ENCODE measurements around the gene SPATC1L.
"Not testable (repeated sequence)": the region's sequence is repeated elsewhere in the genome, so short reads cannot be mapped to it uniquely, and the experiment has no call there.

Gene SPATC1L

DNA sequence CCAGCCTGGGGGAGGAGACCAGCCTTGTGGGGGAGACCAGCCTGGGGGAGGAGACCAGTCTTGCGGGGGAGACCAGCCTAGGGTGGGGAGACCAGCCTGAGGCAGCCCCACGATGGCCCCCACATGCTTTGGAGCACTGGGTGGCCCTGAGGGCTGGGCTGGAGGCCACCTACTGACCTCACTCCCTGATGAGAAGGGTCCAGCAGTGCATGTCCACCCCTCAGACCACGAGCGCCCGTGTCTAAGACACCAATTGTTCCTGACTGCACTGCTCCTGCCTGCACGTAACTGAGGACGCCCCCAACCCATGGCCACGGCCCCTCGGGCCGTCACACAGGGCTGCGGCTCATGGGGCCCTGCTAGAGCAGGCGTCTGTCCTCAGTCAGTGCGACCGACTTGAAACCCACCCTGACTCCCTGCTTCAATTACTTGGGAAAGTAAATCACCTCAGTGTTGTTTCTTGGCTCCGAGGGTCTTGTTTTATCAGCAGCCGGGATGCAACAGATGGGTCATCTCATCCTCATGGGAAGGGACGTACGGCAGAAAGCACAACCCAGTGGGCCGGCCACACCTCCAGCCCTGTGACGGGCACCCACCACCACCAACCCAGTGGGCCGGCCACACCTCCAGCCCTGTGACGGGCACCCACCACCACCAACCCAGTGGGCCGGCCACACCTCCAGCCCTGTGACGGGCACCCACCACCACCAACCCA lies at the start of gene SPATC1L:
Gene SPATC1L, minus strand, starts transcription at position 550 of the 715 bp plus-strand sequence. CDS start 1,643 bp downstream, outside the sequence.
- DNase-seq (ENCODE audit: low read depth) = no peak

GRCh38 chr21:46229923-46230260 lies 45.6 kb upstream of the SPATC1L start:
- no peak for DNase-seq (ENCODE audit: low read depth)

DNA sequence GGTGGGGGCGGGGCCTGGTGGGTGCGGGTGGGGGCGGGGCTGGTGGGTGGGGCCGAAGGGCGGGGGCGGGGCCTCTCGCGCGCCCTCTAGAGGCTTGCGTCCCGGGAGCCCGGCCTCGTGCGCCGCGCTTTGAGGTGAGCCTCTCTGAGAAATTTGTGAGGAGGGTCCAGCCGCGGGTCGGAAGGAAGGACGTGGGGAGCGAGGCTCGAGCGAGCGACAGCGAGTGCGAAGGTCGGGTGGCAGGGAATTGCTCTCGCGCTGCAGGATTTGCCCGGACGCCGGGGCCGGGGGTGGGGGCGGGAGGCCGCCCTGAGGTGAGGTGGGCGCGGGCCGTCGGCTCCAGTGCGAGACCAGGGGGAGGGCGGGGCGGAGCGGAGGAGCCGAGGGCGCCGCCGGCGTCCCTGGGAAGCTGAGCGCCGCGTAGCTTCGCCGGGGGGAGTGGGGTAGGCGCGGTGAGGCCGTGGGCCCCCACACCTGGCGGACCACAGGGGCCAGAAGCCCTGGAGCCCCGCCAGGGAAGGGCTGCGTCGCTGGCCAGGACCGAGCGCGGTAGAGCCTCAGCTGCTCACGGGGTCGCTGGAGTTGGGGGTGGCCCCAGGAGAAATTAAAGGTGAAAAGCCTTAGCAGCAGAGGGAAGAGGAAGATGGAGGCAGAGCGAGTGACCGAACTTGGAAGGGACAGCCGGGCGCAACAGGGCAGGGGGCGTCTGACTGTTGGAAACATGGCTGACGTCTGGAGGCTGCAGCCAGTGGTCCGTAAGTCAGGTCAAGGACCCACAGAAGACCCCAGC lies 45.1 kb upstream of the SPATC1L start:
- DNase-seq (ENCODE audit: low read depth) = no peak

DNA sequence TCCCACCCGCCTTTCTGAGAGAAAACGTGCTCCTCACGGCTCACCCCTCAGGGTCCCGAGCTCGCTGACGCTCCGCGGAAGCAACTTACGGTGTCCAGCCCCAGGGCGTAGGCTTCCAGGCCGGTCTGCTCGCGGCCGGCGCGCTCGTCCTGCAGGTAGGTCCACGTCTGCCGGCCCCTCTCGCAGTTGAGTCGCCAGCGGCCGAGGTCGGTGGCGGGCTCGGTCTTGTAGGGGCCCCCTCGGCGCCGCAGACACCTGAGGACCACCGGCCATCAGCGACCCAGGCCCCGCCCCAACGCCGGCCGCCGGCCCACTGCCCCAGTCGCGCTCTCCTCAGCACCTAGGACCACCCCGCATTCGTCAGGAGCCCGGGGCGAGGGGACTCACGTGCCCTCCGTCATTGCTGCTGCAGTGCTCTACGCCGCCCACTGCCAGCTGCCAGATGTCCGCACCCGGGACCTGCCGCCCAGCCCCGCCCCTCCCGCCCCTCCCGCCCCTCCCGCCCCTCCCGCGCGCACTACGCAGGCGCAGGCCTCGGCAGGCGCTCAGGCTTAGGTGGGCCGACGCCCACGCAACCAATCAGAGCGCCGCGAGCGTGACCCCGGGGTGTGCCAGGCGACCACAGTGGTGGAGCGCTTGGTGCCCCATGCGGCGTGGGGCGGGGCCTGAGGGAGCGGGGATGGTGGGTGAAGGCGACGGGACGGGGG lies 44.2 kb upstream of the SPATC1L start, which contains the start of gene LSS:
Gene LSS, minus strand, starts transcription at position 430 of the 707 bp plus-strand sequence. Its CDS starts 29 bp downstream, at position 401.
- peak; percentile 71 for DNase-seq (ENCODE audit: low read depth)

GRCh38 chr21:46227811-46228344 lies 43.6 kb upstream of the SPATC1L start:
- no peak for DNase-seq (ENCODE audit: low read depth)

- peak; percentile 34 for DNase-seq (ENCODE audit: low read depth)
These were observed 42.8 kb upstream of the SPATC1L start for GRCh38 chr21:46226920-46227599.

DNA sequence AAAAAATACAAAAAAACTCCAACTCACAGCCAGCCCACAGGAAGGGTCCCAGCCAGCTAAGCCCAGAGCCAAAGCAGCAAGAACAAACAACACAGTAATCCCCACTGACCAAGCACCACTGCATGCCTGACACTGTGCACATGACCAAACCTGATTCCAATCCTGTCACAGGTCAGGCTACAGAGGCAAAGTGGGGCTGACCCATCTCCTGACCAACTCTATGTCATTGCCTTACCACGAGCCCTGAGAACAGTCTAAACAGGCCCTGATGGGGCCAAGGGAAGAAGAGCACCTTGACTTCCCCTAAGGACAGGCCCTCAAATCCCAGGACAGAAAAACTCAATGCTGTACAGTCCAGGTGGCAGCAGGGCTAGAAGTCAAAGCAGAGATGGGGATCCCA lies 41.9 kb upstream of the SPATC1L start:
- no peak for DNase-seq (ENCODE audit: low read depth)

GRCh38 chr21:46223661-46224060 lies 39.4 kb upstream of the SPATC1L start:
- DNase-seq (ENCODE audit: low read depth) = not testable (repeated sequence)

- DNase-seq (ENCODE audit: low read depth) = no peak
These were observed 39.0 kb upstream of the SPATC1L start for GRCh38 chr21:46223217-46223616.

DNA sequence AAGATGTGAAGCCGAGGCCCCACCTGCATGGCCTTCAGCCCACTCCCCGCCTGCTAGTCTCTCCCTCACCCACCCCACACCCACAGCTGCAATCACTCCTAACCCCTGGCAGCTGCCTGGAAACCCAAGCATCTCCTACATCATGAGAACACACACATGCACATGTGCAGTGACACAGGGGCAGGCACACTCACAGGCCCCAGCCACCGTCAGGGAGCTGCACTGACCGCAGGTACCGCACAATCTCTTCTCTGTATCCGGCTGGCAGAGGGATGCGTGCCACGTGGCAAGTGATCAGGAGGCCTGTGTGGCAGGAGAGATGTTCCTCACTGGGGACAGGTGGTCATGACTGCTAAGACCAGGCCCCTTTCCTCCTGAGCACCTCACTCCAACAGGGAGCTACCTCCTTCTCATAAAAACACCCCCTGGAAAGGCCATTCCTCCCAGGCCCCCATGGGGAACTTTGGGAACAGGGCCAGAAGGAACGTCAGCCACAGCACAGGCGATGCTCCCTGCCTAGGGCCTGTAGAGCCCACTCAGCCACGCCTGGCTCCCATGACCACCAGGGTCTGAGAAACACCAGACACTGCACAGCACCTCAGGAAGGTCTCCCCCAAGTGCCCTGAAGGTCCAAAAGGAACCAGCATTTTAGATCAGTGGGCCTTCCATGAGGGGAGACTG lies 38.3 kb upstream of the SPATC1L start:
- DNase-seq (ENCODE audit: low read depth) = no peak

DNA sequence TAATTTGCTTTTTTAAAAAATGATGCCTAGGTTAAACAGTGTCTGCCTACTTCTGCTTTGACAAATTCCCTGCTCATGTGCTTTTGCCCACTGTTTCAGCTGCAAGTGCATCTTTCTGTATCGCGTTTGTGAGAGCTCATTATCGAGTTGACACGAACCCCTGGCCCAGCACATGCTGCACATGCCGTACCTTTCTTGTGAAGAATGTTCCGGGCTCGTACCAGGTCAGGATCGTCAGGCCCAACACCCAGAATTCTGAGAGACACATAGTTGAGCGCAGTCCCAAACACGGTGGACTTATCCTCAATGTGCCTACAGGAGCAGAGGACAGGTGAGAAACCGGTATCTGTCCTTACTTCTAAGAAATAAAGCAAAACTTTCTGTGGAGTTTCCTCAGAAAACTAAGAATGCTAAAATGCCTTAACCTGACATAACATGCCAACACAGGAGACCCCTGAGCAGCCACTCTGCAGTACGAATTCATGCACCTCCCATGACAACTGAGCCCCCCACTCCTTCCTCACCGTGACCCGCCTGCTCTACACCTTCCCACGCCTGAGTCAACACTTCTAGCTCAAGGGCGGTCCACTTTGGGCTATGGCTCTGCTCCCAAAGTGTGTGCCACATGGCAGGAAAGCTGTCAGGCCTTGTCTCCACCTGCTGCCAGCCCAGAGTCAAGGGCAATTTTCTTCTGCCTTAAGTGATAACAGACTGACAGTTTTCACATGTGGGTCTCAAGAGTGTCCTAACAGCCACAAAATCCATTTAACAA lies 37.6 kb upstream of the SPATC1L start:
- DNase-seq (ENCODE audit: low read depth) = no peak

- DNase-seq (ENCODE audit: low read depth) = no peak
These were observed 36.6 kb upstream of the SPATC1L start for GRCh38 chr21:46220847-46221246.

- no peak for DNase-seq (ENCODE audit: low read depth)
These were observed 36.1 kb upstream of the SPATC1L start for GRCh38 chr21:46220275-46220810.

DNA sequence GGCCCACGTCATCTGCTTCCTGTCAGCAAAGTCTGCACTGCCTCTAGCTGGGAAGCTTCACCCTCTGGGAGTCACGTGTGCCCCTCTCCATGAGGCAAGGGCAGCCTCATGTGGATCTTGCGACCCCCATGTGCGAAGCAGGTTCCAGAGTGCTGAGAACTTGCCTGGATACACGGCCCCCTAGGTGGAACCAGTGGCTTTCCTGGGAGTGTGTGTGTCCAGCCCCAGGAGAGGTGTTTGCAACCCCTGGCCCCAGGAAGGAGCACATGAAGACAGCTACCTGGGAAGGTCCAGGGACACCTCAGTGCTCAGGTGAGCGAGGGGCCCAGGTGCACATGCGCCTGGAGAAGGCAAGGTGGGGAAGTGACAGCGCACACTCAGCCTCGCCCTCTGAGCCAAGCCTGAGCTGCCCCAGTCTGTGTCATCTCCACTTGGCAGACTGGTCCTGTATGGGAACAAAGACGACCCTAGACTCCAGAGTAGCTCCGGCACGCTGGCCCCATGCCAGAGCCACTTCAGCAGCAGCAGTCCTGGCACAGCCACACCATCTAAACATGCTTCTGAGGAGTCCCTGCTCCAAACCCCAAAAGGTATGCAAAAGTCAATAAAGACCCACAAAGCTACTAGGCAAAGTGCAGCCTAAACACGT lies 35.5 kb upstream of the SPATC1L start:
- DNase-seq (ENCODE audit: low read depth) = no peak

DNA sequence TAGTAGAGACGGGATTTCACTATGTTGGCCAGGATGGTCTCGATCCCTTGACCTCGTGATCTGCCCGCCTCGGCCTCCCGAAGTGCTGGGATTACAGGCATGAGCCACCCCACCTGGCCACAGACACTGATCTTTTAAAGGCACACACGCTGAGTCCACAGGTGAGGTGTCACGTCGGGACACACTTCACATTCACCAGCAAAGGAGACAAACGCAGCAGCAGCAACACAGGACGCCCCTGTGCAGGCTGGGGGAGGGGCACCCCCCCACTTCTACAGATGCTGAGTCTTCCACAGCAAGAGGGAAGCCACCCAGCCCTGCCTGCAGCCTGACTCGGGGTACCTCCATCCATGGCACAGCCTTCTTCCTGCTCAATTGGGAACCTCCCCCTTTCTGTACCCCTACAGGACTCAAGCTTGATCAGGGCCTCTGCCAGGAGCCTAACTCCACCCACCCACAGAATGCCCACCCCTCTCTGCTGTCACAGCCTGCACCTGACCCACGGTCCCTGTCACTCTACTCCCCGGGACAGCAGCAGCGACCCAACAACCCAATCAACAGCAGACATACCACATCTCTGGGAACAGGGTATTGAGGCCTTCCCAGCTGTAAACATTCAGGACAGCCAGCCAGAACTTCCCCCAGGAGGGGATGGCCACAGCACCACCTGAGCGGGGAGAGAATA lies 34.8 kb upstream of the SPATC1L start:
- no peak for DNase-seq (ENCODE audit: low read depth)

DNA sequence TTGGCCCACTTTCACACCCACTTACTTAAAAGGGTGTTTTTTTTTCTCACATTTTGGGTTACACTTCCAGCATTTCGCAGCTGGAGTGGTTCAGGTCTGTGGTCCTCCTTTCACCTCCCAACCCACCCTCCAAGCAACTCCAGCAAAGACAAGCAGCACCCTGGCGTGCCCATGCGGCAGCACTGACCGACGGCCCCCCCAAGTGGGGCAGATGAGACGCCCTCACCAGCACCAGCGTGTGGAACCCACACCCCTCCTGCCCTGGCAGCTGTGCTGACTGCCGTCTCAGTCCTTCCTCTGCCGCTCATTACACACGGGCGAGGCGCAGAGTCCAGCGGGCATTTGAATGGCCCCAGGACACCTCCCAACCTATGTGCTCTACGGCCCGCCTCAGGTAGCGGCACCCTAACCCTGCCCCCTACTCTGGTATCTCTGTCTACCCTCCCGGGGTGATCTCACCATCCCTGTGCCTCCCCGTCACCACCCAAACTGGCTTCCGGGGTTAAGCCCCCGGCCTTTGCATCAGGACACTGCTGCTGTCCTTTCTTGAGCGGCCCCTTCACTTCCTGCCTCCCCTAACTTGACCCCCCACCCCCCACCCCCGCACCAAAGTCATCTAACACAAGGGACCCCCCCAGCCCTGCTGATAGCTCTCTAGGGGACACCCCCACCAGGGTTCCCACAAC lies 33.4 kb upstream of the SPATC1L start:
- no peak for DNase-seq (ENCODE audit: low read depth)

DNA sequence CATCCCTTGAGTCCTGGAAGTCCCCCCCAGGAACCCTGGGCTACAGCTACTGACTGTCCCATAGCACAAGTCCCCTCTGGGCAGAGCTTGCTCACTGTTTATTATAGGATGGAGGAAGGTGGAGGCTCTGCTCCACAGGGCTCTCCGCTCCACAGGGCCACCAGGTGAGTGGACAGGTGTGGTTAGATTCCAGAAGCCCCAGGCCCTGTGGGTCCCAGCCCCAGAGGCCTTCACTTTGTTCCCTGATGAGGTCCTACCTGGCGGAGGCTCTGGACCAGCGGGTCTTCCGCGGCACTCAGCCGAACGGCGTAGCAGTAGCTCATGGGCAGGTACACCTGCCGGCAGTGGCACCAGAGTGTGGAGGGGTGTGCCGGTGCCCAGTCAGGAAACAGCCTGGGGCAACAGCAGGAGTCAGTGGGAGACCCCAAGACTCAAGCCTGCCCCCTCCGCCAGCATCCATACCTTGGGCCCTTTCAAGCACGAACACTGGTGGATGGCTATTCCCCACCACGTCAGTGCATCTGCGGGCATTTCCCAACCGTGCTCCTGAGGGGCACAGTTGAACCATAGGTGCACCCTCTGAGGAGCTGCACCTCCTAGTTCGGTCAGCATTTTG lies 32.0 kb upstream of the SPATC1L start:
- no peak for DNase-seq (ENCODE audit: low read depth)

All from GM04503 (cell line).